Stimulated activated naive CD4-positive, alpha-beta T cell (primary cell): ENCODE data around the gene CPED1.
"Not testable (repeated sequence)": the region's sequence is repeated elsewhere in the genome, so short reads cannot be mapped to it uniquely, and the experiment has no call there.

ENCODE experiments used
- DNase-seq, 6 experiments: peaks; one replicate each; lab custom pipeline; 2025; lab: John Stamatoyannopoulos, UW

CPED1 gene

DNA sequence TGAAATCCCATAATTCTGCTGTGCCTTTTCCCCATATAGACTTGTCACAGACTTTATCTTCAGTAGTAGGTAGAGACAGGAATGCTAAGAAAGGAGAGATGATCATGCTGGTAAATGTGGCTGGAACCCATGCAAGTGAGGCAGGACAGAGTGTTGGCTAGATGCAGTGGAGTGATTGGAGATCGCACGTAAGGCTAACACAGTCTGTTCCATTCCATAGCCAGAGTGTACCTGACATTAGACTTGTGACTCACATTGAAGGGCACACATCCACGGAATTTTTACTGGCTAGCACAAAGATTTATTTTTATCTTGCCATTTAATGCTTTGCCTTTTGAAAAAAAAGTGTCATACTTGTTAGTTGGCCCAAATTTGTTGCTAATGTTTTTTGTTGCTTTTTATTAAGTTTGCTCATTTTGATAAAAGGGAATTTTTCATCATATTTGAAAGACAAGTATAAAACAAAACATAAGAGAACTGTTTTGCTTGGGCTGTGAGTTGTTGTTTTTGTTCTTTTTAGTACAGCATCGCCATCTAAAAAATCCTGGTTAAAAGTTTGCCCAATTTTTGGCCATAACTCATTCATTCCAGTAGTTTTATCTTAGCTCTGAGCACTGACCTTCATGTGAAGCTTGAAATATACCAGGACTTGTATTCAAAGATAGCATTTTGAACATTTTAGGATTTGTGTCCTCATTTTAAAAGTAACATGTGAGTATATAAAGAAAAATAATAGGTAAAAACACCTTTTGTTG is 81.0 kb downstream of the CPED1 start:
- DNase-seq, result no peak

DNA sequence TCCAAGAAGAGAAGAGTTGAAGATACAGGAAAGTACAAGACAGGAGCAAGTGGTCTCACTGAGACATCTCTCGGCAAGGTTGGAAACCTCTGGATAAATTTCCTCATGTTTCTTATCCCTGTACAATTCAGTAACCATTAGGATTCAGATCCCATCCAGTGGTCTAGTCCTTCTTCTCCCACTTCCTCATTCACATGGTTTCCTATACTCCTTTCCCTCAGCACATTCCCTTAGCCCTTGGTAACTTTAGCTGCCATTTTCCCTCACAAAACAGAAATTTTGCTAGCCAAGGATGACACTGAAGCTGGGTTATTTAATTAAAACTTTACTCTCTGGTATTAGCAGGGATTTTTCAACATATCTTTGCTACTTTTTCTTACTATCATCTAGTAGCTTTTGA is 82.6 kb downstream of the CPED1 start:
- no peak for DNase-seq

DNA sequence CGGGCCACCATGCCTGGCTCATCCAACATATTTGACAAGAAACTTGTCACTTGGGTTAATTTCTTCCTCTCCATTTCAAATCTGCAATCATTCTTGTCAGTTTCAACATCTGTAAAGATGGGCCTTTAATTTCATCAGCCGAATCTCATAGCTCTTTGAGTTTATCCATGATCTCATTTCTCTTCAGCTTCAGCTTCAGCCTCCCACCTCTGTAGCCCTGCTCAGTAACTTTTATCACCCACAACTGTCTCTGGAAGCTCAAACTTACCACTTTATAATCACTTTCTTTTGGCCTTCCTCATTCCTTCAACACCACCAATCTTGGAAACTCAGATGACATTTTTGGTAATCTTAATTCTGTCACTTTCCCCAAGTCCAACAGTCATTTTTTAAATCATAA is 83.2 kb downstream of the CPED1 start:
- DNase-seq, result no peak

DNA sequence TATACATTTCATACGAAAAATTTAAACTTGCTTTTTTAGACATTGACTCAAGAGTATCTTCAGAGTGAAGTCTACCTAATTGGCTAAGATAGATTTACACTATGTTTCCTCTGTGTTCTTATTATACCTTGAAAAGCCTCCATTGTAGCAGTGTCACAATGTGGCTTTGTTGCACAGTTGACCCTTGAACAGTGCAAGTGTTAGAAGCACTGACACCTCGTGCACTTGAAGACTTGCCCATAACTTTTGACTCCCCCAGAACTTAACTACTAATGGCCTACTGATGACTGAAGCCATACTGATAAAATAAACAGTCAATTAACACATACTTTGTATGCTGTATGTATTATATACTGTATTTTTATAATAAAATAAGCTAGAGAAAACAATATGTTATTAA is 84.3 kb downstream of the CPED1 start:
- no peak for DNase-seq

DNA sequence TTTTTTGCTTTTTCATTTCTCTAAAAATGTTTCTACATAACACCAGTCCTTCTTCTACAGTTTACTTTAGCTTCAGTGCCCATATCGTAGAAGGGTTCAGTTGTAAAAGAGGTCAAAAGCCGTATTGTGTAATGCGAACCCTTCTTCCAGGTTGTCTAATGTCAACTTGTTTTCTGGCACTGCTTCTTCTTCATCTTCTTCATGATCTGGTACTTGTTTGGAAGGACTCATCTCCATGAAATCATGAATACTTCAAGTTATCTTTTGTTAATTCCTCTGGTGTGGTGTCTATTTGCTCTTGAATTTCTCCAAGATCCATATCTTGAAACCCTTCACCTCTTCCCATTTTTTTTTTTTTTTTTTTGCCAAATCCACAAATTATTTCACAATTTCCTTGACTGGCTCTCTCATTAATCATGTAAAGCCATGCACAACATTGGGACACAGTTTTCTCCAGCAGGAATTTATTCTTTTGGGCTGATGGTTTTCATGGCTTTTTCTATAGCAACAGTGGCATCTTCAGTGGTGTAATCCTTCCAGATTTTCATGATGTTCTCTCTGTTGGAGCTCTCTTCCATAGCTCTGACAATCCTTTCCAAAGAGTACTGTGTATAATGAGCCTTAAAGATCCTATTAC is 85.1 kb downstream of the CPED1 start:
- DNase-seq, result no peak

DNA sequence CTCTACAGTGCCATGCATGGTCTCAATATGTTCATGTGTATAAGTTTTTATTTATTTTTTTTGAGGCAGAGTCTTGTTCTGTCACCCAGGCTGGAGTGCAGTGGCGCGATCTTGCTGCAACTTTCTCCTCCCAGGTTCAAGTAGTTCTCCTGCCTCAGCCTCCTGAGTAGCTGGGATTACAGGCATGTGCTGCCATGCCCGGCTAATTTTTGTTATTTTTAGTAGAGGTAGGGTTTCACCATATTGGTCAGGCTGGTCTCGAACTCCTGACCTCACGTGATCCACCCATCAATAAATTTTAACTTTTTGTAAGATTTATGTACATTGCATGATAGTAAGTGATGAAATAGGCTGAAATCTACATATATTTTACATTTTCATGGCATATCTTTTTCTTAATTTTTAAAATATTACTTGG is 86.9 kb downstream of the CPED1 start:
- DNase-seq, result not testable (repeated sequence)

DNA sequence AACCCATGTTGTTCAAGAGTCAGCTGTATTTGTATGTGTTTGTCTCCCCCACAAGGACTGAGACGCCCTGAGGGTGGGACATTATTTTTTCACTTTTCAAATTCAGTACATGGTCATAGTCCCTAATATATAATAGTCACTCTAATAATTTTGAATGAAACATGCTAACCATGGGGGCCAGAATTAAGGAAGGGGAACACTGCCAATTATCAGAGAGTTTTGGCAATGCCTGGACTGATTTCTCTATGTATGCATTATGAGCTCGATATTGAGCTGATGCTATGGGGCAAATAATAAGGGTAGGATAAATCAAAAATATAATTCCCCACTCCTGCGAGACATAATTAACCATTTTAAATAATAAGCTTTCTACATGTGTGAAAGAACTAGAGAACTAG is 87.4 kb downstream of the CPED1 start:
- no peak for DNase-seq

DNA sequence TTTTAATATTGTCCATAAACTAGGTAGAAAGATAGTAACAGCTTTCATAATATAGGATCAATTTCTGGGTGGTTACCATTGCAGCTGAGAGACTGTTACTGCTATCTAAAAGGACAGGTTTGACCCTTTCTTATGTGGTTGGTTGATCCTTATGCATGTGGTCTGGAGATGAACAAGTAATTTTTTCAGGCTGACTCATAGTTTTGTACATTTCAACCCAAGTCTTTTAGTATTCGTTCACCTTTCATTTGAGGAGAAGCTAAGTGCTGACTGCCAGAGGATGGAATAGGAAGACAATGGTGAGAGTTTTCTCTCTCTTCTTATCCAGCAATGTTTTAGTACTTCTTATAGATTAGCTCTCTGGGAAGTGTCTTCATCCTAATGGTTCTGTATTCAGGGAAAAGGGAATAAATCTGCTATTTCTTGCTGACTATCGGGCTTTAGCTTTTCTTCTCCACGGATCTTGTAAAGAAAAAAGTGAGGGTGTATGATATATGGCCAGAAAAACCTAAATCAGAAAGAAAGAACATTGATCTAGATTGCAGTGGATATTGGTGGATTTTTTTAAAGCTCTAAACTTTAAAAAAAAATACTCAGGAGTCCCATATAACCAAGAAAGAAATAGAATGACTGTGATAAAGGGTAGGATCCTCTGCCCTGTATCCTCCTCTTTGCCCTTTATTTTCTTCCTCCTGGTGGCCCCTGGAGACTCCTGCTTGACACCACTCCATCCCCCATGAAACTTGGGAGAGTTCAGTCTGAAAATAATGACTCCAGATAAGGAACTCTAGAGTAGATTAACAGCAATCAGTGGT is 88.0 kb downstream of the CPED1 start:
- no peak for DNase-seq

DNA sequence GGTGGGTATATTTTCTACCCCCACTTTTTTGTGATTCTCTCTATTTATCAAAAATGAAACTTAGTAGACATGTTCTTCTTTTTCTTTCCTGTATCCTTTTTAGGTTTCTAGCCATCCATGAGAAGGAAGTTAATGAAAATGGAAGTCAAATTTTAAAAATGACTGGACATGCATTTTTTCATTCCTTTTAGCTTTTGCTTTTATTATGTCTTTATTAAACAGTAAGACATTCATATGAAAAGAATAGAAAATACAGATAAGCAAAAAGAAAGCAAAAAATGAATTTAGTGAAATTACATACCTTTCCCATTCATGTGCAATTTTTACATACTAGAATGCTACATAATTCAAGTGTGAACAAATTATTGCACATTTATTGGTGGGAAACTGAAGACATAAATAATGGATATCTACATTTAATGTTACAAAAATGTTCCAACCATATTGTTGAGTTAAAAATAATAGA is 88.7 kb downstream of the CPED1 start:
- no peak for DNase-seq

DNA sequence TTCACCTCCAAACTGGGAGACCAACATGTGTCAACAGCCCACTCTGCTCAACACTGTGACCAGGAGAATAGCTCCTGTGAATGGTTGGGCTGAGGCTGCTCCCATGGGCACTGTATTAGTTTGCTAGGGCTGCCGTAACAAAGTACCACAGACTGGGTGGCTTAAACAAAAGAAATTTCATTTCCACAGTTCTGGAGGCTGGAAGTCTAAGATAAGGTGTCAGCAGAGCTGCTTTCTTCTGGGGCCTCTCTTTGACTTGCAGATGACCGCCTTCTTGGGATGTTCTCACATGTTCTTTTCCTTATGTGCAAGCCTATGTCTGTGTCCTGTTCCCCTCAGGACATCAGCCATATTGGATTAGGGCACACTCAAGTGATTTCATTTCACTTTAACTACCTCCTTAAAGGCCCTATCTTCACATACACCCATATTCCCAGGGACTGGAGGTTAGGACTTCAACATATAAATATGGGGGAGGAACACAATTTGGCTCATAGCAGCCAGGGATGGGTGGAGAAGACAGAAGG is 90.3 kb downstream of the CPED1 start:
- DNase-seq, result no peak

DNA sequence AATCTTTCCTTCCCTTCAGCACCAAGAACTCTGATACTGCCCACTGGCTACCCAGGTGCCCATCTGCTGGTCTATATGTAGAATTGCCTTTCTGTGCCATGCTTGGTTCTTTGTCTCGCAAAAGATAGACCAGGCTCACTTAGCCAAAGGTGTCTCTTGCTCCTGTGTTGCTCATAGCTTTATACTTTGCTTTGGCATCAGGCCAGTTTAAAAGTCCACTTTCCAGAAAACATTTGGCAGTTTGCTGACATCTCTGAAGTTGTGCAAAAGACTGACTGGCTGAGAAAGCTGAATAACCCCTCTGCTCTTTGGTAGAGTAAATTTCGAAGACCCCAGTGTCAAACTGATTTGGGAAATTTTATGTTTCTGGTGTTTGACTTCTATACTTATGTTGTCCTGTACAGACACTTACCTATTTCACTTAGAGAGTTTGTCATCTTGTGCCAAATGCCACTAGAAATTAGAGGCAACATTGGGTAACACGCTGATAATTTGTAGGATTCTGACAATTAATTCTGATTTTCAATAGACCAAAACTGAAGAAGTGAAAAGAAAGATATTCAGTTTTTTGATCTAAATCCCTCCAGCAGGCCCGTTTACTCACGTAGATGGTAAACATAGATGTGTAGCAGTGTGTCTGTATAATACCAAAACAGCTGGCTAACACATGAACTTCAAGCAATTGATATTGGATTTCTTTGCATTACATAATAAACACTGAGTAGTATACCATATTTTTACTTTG is 91.1 kb downstream of the CPED1 start:
- DNase-seq, result no peak

DNA sequence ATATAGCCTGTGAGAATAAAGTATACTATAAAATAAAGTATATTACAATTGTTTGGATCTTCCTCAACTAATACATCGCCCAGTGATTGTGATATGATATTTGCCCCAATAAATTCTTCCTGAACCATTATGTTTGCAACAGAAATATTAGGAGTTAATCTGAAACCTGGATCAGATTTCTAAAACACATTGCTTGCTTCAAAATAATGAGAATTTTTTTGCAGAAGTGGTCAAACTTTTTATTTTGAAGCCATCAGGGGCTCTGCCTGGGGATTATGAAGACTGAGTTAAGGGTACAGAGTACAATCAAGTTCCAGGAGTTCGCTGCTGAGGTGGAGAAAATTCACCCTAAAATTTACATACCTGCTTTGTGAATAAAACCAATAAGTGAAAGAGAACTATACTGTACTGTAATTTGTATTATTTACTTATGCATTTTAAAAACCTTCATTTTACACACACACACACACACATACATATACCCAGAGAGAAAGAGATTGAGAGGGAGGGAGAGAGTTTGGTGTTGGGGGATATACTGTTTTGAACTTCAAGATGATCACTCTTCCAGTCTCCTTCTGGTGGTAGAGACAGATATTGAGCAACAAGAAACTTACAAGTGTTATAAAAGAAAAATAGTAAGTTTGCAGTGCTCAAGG is 91.9 kb downstream of the CPED1 start:
- no peak for DNase-seq

DNA sequence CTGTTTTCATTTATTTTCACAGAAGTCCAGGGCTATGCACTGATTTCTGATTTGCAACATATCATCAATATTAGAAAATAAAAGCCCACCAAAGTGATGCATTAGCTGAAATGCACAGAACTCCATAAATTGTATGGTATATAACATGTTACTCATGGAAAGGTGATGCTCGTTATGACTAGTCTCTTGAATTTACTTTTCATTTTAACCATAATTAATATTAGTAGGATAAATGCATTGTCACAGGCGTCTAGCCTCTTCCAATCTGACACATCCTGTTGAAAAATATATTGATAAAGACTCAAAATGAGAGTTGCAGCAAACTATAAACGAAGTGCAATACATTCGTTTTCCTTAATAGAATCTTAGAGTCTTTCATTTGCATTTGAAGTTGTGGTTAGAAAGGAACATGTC is 92.4 kb downstream of the CPED1 start:
- no peak for DNase-seq

DNA sequence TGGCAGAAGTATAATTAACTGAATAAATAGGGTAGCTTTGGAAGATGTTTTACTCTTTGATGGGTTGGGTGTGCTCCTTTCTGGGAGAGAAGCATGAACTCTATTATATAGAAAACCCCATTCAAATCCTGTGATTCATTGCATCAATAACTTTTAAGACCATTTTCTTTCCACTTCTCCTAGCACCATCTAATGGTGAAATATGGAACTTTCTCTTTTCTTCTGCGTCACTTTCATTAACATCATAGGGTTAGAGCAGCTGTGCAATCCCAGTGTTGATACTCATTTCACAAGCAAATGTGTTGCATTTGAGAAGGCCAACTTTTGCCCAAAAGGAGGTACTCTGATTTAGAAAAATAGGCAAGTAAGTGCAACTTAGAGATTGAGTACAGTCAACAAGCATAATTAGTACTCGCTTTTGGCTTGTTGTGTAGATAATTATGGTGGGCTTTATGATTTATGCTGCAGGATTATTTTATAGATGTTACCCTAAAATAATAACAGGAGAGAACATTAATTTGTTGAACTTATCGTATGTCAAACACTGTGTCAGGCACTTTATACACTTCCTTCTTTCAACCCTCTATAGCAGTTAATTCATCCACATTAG is 92.9 kb downstream of the CPED1 start:
- DNase-seq, result peak in 3 of 6 experiments; percentile 25 to 58 (median 44)

DNA sequence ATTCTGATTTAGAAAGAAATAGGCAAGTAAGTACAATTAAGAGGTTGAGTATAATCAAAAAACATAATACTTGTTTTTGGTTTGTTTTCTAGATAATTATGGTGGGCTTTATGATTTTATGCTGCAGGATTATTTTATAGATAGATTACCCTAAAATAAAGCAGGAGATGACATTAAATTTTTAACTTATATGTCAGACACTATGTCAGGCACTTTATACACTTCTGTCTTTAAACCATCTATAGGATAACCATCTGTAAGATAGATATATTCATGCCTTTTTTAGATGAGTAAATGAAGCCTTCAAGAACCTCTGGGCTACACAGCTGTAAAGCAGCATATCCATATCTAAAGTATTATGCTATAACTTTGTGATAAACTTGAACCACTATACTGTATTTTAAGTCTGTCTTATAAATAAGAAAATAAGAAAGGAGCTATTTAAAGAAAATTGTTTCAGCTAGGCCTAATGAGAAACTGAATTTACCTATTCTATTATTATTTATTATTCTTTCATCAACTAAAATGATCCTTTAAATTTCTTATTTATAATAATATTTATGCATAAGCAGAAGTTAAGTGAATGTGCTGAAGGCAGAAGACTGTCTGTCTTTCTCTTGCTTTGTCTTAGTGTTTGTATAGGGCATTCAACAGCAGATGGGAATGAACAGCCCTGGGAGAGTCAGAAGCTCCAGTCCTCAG is 94.0 kb downstream of the CPED1 start:
- DNase-seq, result no peak

DNA sequence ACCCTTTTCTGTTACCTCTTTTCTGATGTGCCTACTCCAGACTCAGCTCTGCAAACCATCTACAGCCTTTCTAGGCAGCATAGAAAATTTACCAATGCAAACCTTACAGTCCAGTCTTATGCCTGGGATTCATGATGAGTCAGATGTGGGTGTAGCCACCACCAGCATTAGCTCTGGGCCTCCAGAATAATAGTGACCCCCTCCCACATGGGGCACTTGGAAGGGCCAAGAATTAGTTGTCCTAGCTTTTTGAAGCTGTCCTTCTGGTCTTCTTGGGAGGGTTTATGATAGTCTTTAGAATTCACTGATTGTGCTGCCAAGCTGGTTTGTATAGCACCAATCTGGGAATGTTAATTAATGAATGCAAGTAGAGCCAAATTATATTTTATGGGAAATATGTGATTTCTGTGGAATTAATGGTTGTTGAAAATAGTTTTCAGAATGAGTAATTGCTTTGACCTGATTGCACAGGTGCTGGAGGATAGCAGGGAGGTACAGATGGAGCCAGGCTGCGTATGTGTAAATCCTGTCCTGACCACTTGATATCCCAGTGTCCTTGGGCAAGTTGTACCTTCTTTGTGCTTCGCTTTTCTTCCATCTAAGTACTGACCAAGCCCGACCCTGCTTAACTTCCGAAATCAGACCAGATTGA is 94.8 kb downstream of the CPED1 start:
- no peak for DNase-seq

DNA sequence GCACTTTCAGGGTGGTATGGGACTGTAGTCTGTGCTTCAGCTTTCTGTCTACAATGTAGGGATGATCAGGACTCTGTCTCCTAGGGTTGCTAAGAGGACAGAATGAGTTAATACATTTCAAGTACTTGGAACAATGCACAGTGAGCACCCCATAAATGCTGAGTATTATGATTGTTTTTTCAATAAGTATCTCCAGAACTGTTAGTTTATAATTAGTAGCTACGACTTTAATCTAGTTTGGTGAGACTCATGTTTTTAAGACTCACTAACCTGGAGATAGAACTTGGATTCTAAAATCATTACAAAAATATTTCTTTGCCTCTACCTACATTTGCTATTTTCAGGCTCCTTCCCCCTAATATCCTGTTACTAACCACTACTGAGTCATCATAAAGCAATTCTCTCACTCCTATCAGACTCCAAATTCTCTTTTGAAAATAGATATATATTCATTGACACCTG is 95.3 kb downstream of the CPED1 start:
- DNase-seq, result no peak

DNA sequence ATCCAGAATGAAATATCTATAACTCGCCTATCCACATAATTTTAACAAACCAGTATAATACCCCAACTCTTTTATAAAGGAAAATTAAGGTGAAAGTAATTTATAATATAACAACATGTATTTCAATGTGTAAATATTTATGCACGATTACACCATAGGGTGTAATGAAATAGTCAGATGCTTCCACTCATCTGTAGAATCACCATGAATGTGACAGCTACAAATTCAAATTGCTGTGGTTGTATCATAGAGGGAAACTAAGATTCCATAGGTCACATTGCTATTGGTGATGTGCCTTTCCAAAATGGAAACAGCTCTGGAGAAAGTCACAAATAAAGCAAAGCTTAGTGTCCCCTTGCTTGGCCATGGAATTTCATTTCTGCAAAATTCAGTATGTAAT is 95.7 kb downstream of the CPED1 start:
- no peak for DNase-seq

DNA sequence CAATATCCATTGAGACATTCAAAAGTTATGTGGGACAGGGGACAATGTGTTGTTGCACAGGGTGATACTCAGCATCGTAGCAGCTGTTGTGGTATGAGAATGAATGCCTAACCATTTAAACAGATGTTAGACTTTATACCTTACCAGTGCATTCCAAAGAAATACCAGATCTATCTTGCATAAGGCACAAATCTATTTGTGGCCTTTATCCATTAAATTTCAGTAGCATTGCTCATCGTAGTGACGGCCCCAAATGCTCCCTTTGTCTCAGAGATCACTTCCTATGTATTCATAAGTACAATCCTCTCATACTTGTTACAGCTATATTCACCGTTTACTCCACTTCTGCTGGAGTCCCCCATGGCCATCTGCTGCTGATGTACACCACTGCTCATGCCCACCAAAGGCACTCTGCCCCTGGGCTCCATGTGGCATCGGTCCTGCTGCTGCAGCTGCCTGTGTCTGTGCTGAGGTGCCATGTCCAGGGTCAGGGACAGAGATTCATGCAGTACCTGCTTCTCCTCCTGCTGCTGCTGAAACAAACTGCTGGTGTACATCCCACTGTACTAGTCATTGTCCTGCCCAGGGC is 96.3 kb downstream of the CPED1 start:
- DNase-seq, result no peak
